Fibroblast of lung (primary cell): ENCODE results near the gene HTR3C.

Experiments
- CTCF ChIP-seq, 2 donors: IDR thresholded peaks in 1 of 2; conservative IDR thresholded peaks in 1 of 2; 1 replicate in 1 of 2; 2 replicates in 1 of 2; pipeline ENCODE4 v1.5.1; 2011 to 2012; ENCODE audit warnings: low read length in 2 of 2, control low read depth in 1 of 2, inconsistent platforms in 1 of 2, low read depth in 1 of 2, mild to moderate bottlenecking in 1 of 2
- EZH2 ChIP-seq: IDR thresholded peaks from 2 replicates; pipeline ENCODE4 v1.5.1; 2012; ENCODE audit warnings: low read length, control low read depth, mild to moderate bottlenecking; ENCODE audit errors: missing control alignments

GRCh38 chr3:184015381-184016019 lies 37.3 kb upstream of the HTR3C start:
- TF ChIP-seq CTCF (conservative IDR thresholded peaks at IDR 0.05 in 1 of 2, IDR thresholded peaks at IDR 0.05 in 1 of 2; ENCODE audit: low read depth in 1 of 2, low read length in 2 of 2) (no peak), EZH2 (no peak)
